Mesothelial cell of epicardium (in vitro differentiated cells): Measurements from ENCODE around the gene PEX26. TPM values are rescaled to one million over a fixed set of nuclear protein-coding genes. Genes with fewer than 3 reads are reported as not detected.
"Not testable (repeated sequence)": the region's sequence is repeated elsewhere in the genome, so short reads cannot be mapped to it uniquely, and the experiment has no call there.

Experiments used
- DNase-seq, 2 experiments: peaks; one replicate each; pipeline ENCODE4 v3.0.0; 2021; ENCODE audit warnings: low spot score in 2 of 2; ENCODE audit not compliant: unreplicated experiment in 2 of 2
- H3K27ac Mint-ChIP-seq: 2 replicates; pipeline ENCODE4 v1.8.0; 2021; ENCODE audit warnings: mixed read lengths
- H3K27me3 Mint-ChIP-seq: 2 replicates; pipeline ENCODE4 v1.8.0; 2021; ENCODE audit warnings: low read depth, mixed read lengths
- H3K36me3 Mint-ChIP-seq: 2 replicates; pipeline ENCODE4 v1.8.0; 2021; ENCODE audit warnings: mixed read lengths
- H3K4me1 Mint-ChIP-seq: 2 replicates; pipeline ENCODE4 v1.8.0; 2021; ENCODE audit warnings: mixed read lengths
- H3K4me3 Mint-ChIP-seq: 2 replicates; pipeline ENCODE4 v1.8.0; 2021; ENCODE audit warnings: mild to moderate bottlenecking, moderate library complexity, mixed read lengths
- H3K9me3 Mint-ChIP-seq: 2 replicates; pipeline ENCODE4 v1.8.0; 2021; ENCODE audit warnings: mixed read lengths
- CTCF ChIP-seq: fragments of 200-600 bp; sonication (generic); IDR thresholded peaks from one replicate; pipeline ENCODE4 v1.5.0; 2021; ENCODE audit warnings: antibody characterized with exemption; ENCODE audit not compliant: unreplicated experiment
- total RNA-seq: library from RNA; stranded (reverse); gene quantifications from 3 replicates; pipeline ENCODE4 v1.2.1, GENCODE V29; 2021

PEX26 gene
- total RNA-seq, 1 donor from 2014 or later = 38.3 TPM

GRCh38 chr22:18063306-18063705 is 14.5 kb upstream of the PEX26 start:
- Mint-ChIP-seq H3K4me1 (peaks cover 2% of the 10 kb centered on the region), H3K27me3 (peaks cover 8% of the 10 kb centered on the region), H3K27ac (no peak overlapping the region), H3K9me3 (no peaks in the 10 kb centered on the region), H3K4me3 (no peak overlapping the region), H3K36me3 (no peaks in the 10 kb centered on the region)
- no peak for TF ChIP-seq CTCF
- no peak for DNase-seq

GRCh38 chr22:18063715-18064114 is 14.1 kb upstream of the PEX26 start:
- not testable (repeated sequence) for DNase-seq, H3K27me3 Mint-ChIP-seq, H3K4me1 Mint-ChIP-seq, H3K9me3 Mint-ChIP-seq, H3K27ac Mint-ChIP-seq, H3K36me3 Mint-ChIP-seq, H3K4me3 Mint-ChIP-seq

- TF ChIP-seq CTCF = no peak
- Mint-ChIP-seq H3K4me1 (peaks cover 4% of the 10 kb centered on the region), H3K27me3 (peaks cover 8% of the 10 kb centered on the region), H3K9me3 (no peaks in the 10 kb centered on the region), H3K36me3 (no peaks in the 10 kb centered on the region), H3K27ac (no peak overlapping the region), H3K4me3 (no peak overlapping the region)
- DNase-seq = no peak
Measured at GRCh38 chr22:18064636-18065035, 13.2 kb upstream of the PEX26 start.

GRCh38 chr22:18065256-18065655 is 12.5 kb upstream of the PEX26 start:
- peak; percentile 14 for TF ChIP-seq CTCF
- H3K4me3 Mint-ChIP-seq = no peak overlapping the region
- H3K9me3 Mint-ChIP-seq = no peaks in the 10 kb centered on the region
- peaks cover 8% of the 10 kb centered on the region for H3K27me3 Mint-ChIP-seq
- H3K27ac Mint-ChIP-seq = no peak overlapping the region
- H3K4me1 Mint-ChIP-seq = peaks cover 4% of the 10 kb centered on the region
- no peaks in the 10 kb centered on the region for H3K36me3 Mint-ChIP-seq
- DNase-seq = no peak

- Mint-ChIP-seq H3K36me3 (no peaks in the 10 kb centered on the region), H3K27me3 (peaks cover 8% of the 10 kb centered on the region), H3K4me3 (no peak overlapping the region), H3K4me1 (peaks cover 9% of the 10 kb centered on the region), H3K27ac (no peak overlapping the region), H3K9me3 (no peaks in the 10 kb centered on the region)
- TF ChIP-seq CTCF = no peak
- no peak for DNase-seq
Measured at GRCh38 chr22:18066181-18066859, 11.5 kb upstream of the PEX26 start.

- Mint-ChIP-seq H3K36me3 (no peaks in the 10 kb centered on the region), H3K4me3 (no peak overlapping the region), H3K4me1 (peaks cover 9% of the 10 kb centered on the region), H3K27me3 (peaks cover 8% of the 10 kb centered on the region), H3K9me3 (no peaks in the 10 kb centered on the region), H3K27ac (no peak overlapping the region)
- no peak for TF ChIP-seq CTCF
- DNase-seq = no peak
Measured at GRCh38 chr22:18067121-18067520, 10.7 kb upstream of the PEX26 start.
